OCI-LY3 (cell line): ENCODE data around the gene NTRK2.

Experiments used
- CTCF ChIP-seq: fragments of 200-600, 300-600 bp; sonication (generic); IDR thresholded peaks from 2 replicates; pipeline ENCODE4 v1.5.1; 2014; ENCODE audit warnings: antibody characterized with exemption, low read length, low read depth
- EZH2phosphoT487 ChIP-seq: fragments of 200-600 bp; shearing (Covaris generic); IDR thresholded peaks from 2 replicates; pipeline ENCODE4 v1.6.1; 2018; ENCODE audit warnings: antibody characterized with exemption, mixed run types, low read depth

DNA sequence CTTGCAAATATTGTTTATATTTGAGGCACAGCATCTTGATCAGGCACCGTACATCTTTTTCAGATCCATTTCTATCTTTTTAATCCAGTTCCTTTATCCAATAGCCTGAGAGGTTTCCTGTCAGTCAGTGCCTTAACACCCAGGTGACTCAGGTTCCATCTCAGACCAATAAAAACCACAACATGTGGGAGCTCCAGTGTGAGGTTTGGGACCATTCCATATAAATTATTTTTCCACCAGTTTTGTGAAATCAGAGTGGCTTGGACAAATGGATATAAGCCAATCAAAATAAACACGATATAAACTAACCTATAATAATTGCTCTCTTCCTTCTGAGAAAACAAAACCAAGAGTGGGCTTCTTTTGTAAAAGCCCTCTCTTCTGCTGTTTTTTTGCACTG is 351.3 kb downstream of the NTRK2 start:
- TF ChIP-seq CTCF, result no peak
- TF ChIP-seq EZH2phosphoT487, result no peak
